ENCODE data around the gene IL17RE. TPM values are rescaled to one million over a fixed set of nuclear protein-coding genes. Genes with fewer than 3 reads are reported as not detected.

The IL17RE gene
- total and polyA plus RNA-seq, 9 of the 15 experiments (the other 6 are each of a cell fraction or from before 2014, with no cell fraction given), result 0.32 to 1.9 (median 0.51) TPM; not detected in 4

- peak; percentile 85 for TF ChIP-seq POLR2G (IDR thresholded peaks at IDR 0.05; ENCODE audit: low read depth, low read length)
- TF ChIP-seq THAP12 (CRISPR knock-in tag; IDR thresholded peaks at IDR 0.05), result no peak
- TF ChIP-seq SMARCC2 (IDR thresholded peaks at IDR 0.05; ENCODE audit: low read depth), result no peak
- no peak for TF ChIP-seq MBD2 (IDR thresholded peaks at IDR 0.05; ENCODE audit: borderline replicate concordance, low read depth)
- no peak for TF ChIP-seq ZNF740 (CRISPR knock-in tag; IDR thresholded peaks at IDR 0.05)
- no peak for TF ChIP-seq ZNF740 (tag; IDR thresholded peaks at IDR 0.05)
- TF ChIP-seq MBD1 (CRISPR knock-in tag; IDR thresholded peaks at IDR 0.05), result no peak
- no peak for TF ChIP-seq ZNF778 (CRISPR knock-in tag; IDR thresholded peaks at IDR 0.05)
- TF ChIP-seq RBM22 (IDR thresholded peaks at IDR 0.05; ENCODE audit: low read depth, low read length, poor library complexity, severe bottlenecking), result peak; percentile 35
- TF ChIP-seq, protein P1, sequence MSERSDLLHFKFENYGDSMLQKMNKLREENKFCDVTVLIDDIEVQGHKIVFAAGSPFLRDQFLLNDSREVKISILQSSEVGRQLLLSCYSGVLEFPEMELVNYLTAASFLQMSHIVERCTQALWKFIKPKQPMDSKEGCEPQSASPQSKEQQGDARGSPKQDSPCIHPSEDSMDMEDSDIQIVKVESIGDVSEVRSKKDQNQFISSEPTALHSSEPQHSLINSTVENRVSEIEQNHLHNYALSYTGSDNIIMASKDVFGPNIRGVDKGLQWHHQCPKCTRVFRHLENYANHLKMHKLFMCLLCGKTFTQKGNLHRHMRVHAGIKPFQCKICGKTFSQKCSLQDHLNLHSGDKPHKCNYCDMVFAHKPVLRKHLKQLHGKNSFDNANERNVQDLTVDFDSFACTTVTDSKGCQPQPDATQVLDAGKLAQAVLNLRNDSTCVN (CRISPR knock-in tag; IDR thresholded peaks at IDR 0.05), result no peak
- peak; percentile 93 for TF ChIP-seq CTCFL (IDR thresholded peaks at IDR 0.05; ENCODE audit: borderline replicate concordance, insufficient read depth, low read depth, low read length, poor library complexity, severe bottlenecking)
- 0 out of 2 replicates have a peak, but pooled peaks have one; percentile 21 for TF ChIP-seq PML (IDR thresholded peaks at IDR 0.05; ENCODE audit: low read length)
Measured at GRCh38 chr3:9932843-9933560, 30.4 kb downstream of the IL17RE start (continued).

Measured in K562 (cell line).